Thyroid gland (tissue), 4 donors: ENCODE data around the gene NTRK2. TPM values are rescaled to one million over a fixed set of nuclear protein-coding genes. Genes with fewer than 3 reads are reported as not detected.

ENCODE experiments used
- DNase-seq, 2 donors: peaks; one replicate each; pipeline ENCODE4 v3.0.0-alpha.2; 2019
- H3K27ac ChIP-seq, 3 donors: fragments of 200-600 bp; sonication (generic); 1 replicate in 2 of 3; 2 replicates in 1 of 3; pipeline ENCODE4 v1.5.1; 2016 to 2019; ENCODE audit warnings: mild to moderate bottlenecking in 1 of 3, moderate library complexity in 1 of 3
- H3K27me3 ChIP-seq: fragments of 200-600 bp; sonication (generic); one replicate; pipeline ENCODE4 v1.5.1; 2019
- H3K36me3 ChIP-seq, 2 donors: fragments of 200-600 bp; sonication (generic); one replicate each; pipeline ENCODE4 v1.5.1; 2016 to 2019
- H3K4me1 ChIP-seq, 2 donors: fragments of 200-600 bp; sonication (generic); one replicate each; pipeline ENCODE4 v1.5.1; 2017 to 2019
- H3K4me3 ChIP-seq, 3 donors: fragments of 200-600 bp; sonication (generic); replicated peaks in 1 of 3; 1 replicate in 2 of 3; 2 replicates in 1 of 3; pipeline ENCODE4 v1.5.1; 2016; ENCODE audit warnings: mild to moderate bottlenecking in 1 of 3
- H3K9me3 ChIP-seq: fragments of 200-600 bp; sonication (generic); one replicate; pipeline ENCODE4 v1.5.1; 2017
- POLR2A ChIP-seq, 2 donors: fragments of 450-650 bp; IDR thresholded peaks; one replicate each; pipeline ENCODE4 v1.6.1; 2017; ENCODE audit warnings: antibody characterized with exemption in 2 of 2, mild to moderate bottlenecking in 2 of 2, moderate library complexity in 1 of 2
- WGBS, 2 donors: methylation state at CpG; one replicate each; pipeline ENCODE4 v1.1.5; 2017; 5-methylcytosine and 5-hydroxymethylcytosine counted together
- intact Hi-C: fragments of 100-400 bp; cut with DNase I; formaldehyde crosslinking; loops from one replicate; pipeline ENCODE4 v1.15.1; 2023
- total RNA-seq, 4 donors: library from RNA; depleted of rRNA; stranded (reverse); fragments of >200 nt; gene quantifications; one replicate each; pipeline ENCODE4 v1.2.3, GENCODE V29; 2016
- TF ChIP-seq, protein P1 (sequence below), 6 experiments: fragments of 200-600 bp in 3 of 6; fragments of 450-650 bp in 3 of 6; sonication (generic) in 3 of 6; IDR thresholded peaks; one replicate each; pipeline ENCODE4 v1.5.1; 2016 to 2019; ENCODE audit warnings: antibody characterized with exemption in 6 of 6, mild to moderate bottlenecking in 2 of 6, inconsistent platforms in 1 of 6, moderate library complexity in 1 of 6

NTRK2 gene
- total RNA-seq, 4 donors from 2014 or later, result 92.0 to 186 (median 142) TPM

GRCh38 chr9:84755380-84755779, 85.9 kb downstream of the NTRK2 start:
- no peak overlapping the region for H3K27ac ChIP-seq
- no peak for DNase-seq
- 87 to 92% methylated on average over 5 of the region's 5 CpGs for WGBS, 2 donors
- H3K27me3 ChIP-seq, result no peaks in the 10 kb centered on the region
- H3K4me1 ChIP-seq, result peaks cover 11 to 26% of the 10 kb centered on the region in 2 donors
- no peaks in the 10 kb centered on the region for H3K9me3 ChIP-seq
- H3K4me3 ChIP-seq, result no peak overlapping the region
- TF ChIP-seq, protein P1, sequence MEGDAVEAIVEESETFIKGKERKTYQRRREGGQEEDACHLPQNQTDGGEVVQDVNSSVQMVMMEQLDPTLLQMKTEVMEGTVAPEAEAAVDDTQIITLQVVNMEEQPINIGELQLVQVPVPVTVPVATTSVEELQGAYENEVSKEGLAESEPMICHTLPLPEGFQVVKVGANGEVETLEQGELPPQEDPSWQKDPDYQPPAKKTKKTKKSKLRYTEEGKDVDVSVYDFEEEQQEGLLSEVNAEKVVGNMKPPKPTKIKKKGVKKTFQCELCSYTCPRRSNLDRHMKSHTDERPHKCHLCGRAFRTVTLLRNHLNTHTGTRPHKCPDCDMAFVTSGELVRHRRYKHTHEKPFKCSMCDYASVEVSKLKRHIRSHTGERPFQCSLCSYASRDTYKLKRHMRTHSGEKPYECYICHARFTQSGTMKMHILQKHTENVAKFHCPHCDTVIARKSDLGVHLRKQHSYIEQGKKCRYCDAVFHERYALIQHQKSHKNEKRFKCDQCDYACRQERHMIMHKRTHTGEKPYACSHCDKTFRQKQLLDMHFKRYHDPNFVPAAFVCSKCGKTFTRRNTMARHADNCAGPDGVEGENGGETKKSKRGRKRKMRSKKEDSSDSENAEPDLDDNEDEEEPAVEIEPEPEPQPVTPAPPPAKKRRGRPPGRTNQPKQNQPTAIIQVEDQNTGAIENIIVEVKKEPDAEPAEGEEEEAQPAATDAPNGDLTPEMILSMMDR (IDR thresholded peaks at IDR 0.05), result no peak
- TF ChIP-seq POLR2A (IDR thresholded peaks at IDR 0.05), result no peak
- intact Hi-C loops, result no loop called here
- H3K36me3 ChIP-seq, result no peaks in the 10 kb centered on the region

- Histone ChIP-seq H3K4me1 (peaks cover 11 to 23% of the 10 kb centered on the region in 2 donors), H3K9me3 (no peaks in the 10 kb centered on the region), H3K27ac (no peak overlapping the region), H3K27me3 (no peaks in the 10 kb centered on the region), H3K36me3 (no peaks in the 10 kb centered on the region), H3K4me3 (no peak overlapping the region)
- TF ChIP-seq, protein P1 (IDR thresholded peaks at IDR 0.05), result no peak
- 72 to 90% methylated on average over 4 of the region's 4 CpGs for WGBS, 2 donors
- intact Hi-C loops, result no loop called here
- DNase-seq, result no peak
Observed at GRCh38 chr9:84756171-84756570, 86.6 kb downstream of the NTRK2 start.

- Histone ChIP-seq H3K4me3 (no peak overlapping the region), H3K36me3 (no peaks in the 10 kb centered on the region), H3K9me3 (no peaks in the 10 kb centered on the region), H3K27ac (no peak overlapping the region), H3K27me3 (no peaks in the 10 kb centered on the region), H3K4me1 (peaks cover 9 to 17% of the 10 kb centered on the region in 2 donors)
- WGBS, 2 donors, result 63 to 70% methylated on average over 1 of the region's 1 CpG
- DNase-seq, result no peak
- intact Hi-C loops, result no loop called here
- TF ChIP-seq POLR2A (IDR thresholded peaks at IDR 0.05), result no peak
- TF ChIP-seq, protein P1 (IDR thresholded peaks at IDR 0.05), result no peak
Observed at GRCh38 chr9:84756731-84757130, 87.2 kb downstream of the NTRK2 start.

- Histone ChIP-seq H3K4me1 (no peaks in the 10 kb centered on the region), H3K9me3 (no peaks in the 10 kb centered on the region), H3K36me3 (no peaks in the 10 kb centered on the region), H3K27ac (no peak overlapping the region), H3K4me3 (no peak overlapping the region), H3K27me3 (no peaks in the 10 kb centered on the region)
- no peak for TF ChIP-seq POLR2A (IDR thresholded peaks at IDR 0.05)
- TF ChIP-seq, protein P1 (IDR thresholded peaks at IDR 0.05), result no peak
- DNase-seq, result no peak
- intact Hi-C loops, result no loop called here
- 96 to 100% methylated on average over 1 of the region's 1 CpG for WGBS, 2 donors
Observed at GRCh38 chr9:84758817-84759216, 89.3 kb downstream of the NTRK2 start.

GRCh38 chr9:84759300-84759750, 89.8 kb downstream of the NTRK2 start:
- no peak for DNase-seq
- H3K4me3 ChIP-seq, result no peak overlapping the region
- H3K4me1 ChIP-seq, result no peaks in the 10 kb centered on the region
- H3K9me3 ChIP-seq, result no peaks in the 10 kb centered on the region
- 58 to 75% methylated on average over 2 of the region's 2 CpGs for WGBS, 2 donors
- intact Hi-C loops, result no loop called here
- H3K36me3 ChIP-seq, result no peaks in the 10 kb centered on the region
- no peak for TF ChIP-seq POLR2A (IDR thresholded peaks at IDR 0.05)
- TF ChIP-seq, protein P1 (IDR thresholded peaks at IDR 0.05), result no peak
- H3K27me3 ChIP-seq, result no peaks in the 10 kb centered on the region
- no peak overlapping the region for H3K27ac ChIP-seq
